HG02763 (cell line): ENCODE results near the gene ATXN7L3B.
"Not testable (repeated sequence)": the region's sequence is repeated elsewhere in the genome, so short reads cannot be mapped to it uniquely, and the experiment has no call there.

ENCODE experiments used
- ATAC-seq: cut with Tn5 transposase; IDR thresholded peaks from one replicate; pipeline ENCODE4 v1.9.1; 2021; ENCODE audit warnings: mild to moderate bottlenecking, moderate library complexity; ENCODE audit not compliant: unreplicated experiment

The ATXN7L3B gene, protein sequence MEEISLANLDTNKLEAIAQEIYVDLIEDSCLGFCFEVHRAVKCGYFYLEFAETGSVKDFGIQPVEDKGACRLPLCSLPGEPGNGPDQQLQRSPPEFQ

DNA sequence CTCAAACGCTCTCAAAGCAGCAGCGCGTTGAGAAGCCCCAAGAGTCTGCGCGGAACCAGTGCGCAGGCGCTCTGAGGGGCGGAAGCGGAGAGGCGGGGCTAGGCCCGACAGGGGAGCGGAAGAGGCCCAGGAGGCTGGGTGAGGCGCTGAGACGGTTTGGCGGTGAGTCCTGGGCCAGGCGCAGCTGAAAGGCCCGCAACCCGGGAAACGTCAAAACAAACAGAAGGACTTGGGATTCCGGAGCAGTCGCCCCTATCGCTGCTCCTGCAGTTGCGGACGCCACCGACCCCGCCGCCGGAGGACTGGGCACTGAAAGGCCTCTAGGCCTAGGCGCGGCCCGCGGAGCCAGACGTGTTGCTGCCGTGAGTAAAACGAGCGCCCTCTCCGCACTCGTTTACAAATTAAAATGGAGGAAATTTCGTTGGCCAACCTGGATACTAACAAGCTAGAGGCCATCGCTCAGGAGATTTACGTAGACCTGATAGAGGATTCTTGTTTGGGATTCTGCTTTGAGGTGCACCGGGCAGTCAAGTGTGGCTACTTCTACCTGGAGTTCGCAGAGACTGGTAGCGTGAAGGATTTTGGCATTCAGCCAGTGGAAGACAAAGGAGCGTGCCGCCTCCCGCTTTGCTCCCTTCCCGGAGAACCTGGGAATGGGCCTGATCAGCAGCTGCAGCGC is at the start of gene ATXN7L3B:
Gene ATXN7L3B, plus strand, starts transcription at position 129 of the 679 bp plus-strand sequence. Its CDS starts 278 bp downstream, at position 407.
- peak; percentile 98 for ATAC-seq

DNA sequence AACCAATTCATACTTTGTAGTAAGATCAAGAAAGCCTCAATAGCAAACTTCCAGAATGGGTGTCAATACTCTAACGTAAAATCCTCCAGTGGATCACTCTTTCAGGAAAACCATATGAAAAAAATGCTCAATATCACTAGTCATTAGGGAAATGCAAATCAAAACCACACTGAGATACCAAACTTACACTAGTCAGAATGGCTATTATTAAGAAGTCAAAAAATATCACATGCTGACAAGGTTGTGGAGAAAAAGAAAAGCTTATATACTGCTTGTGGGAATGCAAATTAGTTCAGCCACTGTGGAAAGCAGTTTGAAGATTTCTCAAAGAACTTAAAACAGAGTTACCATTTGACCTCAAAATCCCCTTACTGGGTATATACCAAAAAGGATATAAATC is 49.5 kb upstream of the ATXN7L3B start:
- peak; percentile 65 for ATAC-seq

DNA sequence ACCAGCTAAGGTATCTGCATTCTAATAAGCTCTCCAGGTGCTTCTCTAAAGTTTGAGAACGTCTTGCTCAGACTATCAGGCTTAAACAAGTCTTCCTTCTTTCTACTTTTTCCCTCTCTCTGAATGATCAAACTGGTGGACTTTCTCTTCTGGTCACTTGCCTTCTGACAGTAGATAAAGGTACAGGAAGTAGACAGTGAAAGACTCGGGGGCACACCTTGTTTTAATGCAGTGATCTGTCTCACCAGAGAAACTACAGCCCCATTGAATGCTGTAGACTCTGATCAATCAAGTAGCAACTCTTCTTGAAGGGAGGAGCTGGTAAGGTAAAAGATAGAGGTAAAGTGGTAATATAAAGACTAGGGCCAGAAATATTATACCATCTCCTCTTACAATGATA is 48.1 kb upstream of the ATXN7L3B start:
- no peak for ATAC-seq

DNA sequence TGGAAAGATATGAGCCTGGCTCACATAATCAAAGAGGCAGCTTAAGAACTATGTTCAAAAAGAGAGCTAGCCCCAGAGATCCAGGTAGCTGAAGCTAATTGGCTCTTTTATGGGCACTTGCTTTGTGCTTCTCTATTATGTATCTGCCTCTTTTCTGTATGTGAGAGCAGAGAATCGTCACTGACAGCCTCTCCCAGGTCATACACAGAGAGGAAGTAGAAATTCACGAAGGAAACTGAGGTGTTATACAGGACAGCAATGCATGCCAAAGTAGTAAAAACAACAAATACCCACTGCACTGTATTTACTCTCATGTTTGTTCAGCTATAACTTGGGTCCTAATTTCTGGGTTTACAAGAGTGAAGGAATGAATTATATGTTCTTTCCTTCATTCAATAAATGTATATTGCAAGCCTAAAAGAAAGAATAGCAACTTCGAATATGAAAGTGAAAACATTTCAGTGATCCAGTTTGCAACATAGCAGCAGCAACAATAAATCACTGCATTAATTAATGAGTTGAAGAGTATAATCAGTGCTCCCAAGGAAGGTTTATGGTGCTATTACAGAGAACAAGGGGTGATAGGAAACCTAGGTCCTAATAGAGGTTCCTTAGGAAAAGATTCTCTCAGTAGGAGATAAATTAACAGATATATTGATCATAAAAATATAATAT is 47.1 kb upstream of the ATXN7L3B start:
- ATAC-seq = peak; percentile 75

DNA sequence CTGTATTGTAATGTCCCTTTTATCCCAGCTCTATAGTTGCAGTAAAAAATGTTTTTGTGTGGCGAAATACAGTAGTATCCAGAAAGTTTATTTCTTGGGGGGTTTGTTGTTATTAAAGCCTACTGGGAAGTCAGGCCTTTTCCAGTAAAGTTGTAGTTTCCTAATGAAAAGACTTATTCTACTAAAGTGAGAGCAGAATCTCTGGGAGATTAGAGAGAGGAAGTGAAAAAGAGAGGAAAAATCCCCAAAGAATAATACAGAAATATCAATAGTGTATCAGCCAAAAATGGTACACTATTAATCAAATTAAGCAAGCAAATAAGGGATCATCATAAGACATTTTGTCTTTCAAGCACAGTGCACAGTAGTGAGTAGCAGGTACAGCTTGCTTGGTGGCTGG is 46.3 kb upstream of the ATXN7L3B start:
- no peak for ATAC-seq

DNA sequence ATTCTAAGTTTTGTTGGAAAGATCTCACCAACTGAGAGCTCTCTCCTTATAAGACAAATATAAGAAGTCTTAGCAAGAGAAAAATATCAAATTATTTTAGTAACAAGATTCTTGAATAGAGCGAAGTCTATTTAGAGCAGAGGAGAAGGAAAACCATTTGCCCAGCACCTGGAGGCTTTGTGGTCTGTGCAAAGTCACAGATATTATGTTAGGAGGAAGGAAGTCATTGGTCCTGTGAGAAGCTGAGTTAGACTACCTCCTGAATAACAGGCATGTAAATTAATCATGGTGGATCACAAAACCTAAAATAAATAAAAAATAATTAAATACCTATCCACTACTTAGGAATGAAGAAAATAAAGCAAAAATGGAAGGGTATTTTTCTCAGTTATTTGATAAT is 38.4 kb upstream of the ATXN7L3B start:
- no peak for ATAC-seq

DNA sequence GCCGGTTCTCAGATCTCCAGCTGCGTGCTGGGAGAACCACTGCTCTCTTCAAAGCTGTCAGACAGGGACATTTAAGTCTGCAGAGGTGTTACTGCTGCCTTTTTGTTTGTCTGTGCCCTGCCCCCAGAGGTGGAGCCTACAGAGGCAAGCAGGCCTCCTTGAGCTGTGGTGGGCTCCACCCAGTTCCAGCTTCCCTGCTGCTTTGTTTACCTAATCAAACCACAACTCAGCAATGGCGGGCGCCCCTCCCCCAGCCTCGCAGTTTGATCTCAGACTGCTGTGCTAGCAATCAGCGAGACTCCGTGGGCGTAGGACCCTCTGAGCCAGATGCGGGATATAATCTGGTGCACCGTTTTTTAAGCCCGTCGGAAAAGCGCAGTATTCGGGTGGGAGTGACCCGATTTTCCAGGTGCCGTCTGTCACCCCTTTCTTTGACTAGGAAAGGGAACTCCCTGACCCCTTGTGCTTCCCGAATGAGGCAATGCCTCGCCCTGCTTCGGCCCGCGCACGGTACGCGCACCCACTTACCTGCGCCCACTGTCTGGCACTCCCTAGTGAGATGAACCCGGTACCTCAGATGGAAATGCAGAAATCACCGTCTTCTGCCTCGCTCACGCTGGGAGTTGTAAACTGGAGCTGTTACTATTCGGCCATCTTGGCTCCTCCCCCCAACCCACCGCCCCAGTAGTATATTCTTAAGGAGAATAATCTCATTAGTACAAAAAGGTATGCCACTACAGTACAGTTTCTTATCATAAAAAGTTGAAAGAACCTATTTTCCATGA is 28.6 kb upstream of the ATXN7L3B start:
- not testable (repeated sequence) for ATAC-seq

DNA sequence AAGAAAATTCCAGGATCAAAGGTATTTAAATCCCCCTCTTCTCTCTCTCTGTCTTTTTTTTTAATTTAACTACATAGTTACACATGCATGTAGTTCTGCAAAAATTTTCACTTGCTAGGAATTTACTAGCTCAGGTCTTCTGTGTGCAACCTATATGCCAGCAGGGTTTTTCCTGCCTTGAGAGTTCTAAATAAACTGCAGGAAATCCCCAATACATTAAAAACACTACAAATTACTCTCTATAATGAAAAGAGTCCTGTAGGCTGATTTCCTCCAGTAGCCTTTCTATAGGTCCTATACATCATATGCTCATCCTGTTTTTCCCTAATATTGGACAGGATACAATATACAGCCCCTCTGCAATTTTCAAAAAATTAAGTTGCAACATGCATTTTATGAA is 27.7 kb upstream of the ATXN7L3B start:
- ATAC-seq = no peak

DNA sequence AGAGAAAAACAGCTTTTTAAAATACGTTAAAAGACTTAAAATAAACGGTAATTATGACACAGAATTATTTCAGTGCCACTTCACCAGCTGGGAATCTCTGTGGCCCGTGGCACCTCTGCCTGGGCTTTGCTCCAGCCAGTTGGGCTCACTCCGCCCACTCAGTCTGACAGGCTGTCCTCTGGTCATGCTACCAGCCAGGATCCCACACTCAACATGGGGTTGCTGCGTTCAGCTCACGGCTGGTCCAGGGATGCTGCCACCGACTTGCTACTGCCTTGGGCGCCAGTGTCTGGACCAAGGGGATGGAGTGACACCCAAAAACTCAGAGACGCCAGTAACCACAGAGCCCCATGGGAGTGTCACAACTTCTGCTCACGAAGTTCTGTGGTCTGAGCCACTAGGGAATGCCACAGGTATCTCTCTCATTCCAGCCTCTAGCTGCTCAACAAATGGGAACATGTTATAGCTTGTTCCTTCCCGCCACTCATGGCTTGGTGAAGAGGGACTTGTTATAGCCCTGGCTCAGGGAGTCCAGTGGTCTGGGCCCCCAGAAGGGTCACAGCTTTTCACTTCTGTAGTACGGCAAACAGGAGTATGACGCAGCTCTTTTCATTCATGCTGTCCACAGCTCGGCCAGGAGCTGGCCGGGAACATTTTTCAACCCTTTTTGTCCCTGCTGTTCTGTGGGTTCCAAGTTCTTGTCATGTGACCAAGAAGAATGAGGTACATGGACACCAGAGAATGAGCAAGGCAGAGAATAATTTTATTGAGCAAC is 23.4 kb upstream of the ATXN7L3B start:
- ATAC-seq = no peak

DNA sequence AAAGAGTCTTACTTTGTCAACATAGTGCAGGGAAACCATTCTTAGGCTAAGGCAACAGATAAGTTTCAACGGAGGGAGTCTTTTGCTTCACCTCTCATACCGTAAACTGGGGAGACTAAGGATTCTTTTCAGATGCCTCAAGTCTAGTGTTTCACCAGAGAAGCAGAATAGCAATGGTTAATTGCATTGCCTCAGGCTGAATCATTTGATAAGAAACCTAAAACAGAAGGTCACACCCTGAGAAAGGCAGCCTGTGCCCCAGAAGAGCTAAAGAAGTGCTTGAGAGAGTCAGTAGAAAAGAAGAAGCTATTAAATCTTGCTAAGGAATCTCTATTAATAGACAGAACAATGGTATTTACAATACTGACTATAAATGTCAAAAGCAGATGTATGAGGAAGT is 21.8 kb upstream of the ATXN7L3B start:
- ATAC-seq = no peak

DNA sequence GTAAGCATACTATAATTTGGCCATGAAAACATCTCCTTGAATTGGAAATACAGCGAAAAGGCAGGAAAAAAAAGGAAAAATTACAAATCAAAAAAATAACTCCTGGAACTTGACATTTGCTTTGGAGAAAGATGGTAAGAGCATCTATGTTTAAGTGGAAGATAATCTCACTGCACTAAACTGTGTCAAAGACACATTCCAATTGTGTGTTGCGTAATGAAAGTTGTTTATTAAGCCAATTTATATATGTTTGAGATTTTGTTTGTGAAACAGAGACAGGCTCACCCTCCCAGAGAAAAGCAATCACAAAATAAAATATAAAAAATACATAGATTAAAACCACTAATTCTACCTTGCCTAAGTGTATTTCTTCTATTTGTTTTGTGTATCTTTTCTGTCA is 11.1 kb upstream of the ATXN7L3B start:
- no peak for ATAC-seq

DNA sequence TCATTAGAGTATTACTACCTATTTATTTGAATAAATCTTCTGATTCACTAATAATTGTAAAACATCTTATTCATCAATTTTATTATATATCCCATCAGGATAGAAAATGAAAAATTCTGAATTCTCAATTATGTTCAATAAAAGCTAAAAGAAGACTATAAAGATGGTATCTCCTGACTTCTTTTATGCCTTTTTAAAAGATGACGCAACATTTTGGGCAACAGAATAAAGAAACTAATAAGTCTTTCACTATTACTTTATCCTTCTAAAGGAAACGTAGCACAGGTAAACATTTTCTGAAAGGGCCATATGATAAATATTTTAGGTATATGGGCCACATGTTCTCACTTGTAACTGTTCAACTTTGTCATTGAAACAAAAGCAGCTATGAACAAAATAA is 10.1 kb upstream of the ATXN7L3B start:
- ATAC-seq = no peak

DNA sequence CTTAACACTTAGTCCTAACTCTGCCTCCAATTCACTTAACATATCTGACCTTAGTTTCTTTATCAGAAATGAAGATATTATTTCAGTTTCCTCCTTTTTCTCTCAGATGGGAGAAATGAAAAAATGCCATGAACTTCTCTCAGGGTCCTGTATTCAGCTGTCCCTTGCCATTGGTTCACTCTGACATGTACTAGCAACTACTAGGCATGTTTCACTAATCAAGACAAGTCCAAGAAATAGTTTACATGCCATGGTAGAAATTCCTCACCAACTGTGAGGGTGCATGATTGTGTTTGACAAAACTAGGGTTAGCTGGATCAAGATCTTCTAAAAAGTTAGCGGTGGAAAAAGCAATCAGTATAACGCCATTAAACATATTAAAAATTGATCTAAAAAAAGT is 7.0 kb upstream of the ATXN7L3B start:
- ATAC-seq = no peak

DNA sequence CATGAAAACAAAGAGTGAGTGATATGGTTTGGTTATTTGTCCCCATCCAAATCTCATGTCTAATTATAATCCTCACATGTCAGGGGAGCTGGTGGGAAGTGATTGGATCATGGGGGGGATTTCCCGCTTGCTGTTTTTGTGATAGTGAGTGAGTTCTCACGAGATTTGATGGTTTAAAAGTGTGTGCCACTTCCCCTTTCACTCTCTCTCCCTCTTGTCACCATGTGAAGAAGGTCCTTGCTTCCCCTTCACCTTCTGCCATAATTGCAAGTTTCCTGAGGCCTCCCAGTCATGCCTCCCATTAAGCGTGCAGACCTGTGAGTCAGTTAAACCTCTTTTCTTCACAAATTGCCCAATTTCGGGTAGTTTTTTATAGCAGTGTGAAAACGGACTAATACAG is 2.1 kb upstream of the ATXN7L3B start:
- ATAC-seq = no peak

DNA sequence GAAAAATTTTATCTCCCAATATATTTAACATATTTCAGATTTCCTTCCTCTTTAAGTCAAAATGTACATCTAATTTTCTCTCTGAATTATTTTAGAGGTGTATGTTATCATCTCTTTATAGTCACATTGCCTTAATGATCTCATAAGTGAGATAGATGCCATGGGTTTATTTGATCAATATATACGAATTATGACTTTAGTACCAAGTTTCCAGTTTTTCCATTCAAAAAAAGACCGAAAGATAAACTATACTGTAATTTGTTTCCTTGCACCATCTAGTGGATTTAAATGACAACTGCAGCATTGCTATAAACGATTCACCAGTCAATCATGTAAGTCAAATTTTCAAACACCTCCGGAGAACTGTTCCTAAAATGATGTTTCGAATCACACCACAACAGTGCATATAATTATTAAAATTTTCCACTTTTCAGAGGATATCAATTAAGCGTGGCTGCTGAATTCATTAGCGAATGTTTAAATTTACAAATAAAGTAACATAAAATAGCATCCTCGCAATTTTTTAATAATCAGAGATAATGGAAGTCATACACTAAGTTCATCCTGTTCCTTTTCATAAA is 419 bp upstream of the ATXN7L3B start:
- peak; percentile 54 for ATAC-seq

DNA sequence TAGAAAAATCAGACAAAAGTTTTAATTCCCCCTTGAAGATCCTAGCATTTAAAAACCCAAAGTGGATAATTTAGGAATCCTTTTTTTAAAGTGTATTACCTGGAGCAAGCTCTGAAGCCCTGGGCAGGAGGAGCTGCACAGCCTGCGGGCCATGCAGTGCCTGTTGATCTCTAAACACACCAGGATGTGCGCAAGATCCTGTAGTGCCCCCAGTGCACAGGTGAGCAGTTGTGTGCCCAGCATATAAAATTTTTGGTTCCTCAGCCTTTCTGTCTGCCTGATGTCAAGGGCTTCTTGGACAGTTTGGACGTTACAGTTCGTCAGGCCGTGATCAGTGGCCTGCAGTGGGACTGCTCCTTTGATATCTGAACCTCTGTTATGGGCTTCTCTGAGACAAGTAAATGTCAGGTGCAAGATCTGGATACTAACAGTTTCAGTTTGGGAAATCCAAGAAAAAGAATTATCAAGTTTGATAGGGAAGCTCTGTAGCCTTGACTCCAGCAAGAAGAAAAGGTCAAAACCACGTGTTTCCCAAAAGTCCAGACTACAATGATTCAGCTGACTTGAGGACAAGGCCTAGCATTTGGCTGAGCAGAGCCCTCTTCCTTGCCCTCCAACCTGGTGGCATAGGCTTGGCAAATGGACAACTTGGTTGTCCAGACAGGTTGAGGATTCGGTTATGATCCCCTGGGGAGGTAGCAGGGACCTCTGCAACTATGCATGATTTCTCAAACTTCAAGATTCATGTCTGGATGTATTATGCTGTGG is 1.0 kb downstream of the ATXN7L3B start:
- ATAC-seq = no peak

DNA sequence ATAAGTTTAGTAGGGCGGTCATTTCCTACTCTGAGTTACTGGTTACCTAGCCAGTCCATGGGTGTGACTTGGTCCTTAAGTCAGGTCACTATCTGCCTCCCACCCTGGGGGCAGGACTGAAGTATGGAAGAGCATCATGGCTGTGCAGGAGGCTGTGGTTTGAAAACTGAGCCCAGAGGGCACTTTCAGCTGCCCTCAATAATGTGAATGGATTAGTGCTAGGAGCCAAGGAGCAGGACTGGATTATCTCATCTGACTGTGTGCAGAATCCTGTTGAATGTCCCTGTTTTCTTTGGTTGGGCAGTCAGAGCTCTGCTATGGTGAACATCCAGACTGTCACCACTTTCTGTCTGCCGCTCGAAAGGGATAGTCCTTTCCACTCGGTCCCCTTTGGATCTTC is 1.6 kb downstream of the ATXN7L3B start:
- no peak for ATAC-seq

DNA sequence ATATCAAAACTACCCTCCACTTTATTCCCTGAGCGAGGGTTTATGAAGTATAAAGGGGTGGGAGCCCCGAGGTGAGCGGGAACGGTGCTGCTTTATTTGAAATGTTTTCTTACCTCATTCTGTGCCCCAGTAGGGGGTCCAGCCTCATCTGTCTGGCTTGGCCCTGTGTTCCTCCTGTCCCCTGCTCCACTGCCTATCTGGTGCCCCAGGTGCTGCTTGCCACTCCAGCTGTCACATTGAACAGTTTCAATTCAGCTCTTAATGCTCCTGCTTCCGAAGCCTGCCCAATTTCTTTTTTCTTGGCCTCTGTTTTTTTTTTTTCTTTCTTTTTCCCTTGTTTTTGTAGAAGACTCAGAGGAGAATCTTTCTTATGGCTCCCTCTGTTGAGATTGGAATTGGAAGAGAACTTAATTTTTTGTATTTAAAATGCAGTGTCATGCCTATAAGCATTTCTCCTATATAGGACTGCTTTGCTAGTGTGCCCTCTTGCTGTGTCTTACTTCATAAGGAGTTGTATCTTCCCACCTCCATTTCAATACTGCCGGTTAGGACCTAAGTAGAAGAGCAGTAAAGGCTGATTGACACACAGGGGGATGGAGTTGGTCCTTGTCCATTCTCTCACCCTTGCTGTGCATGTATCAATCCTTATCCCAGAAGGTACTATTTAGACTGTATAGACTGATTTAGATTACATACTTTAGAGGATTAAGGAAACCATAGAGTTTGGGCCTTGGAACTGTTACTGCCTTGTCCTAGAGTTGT is 2.3 kb downstream of the ATXN7L3B start:
- ATAC-seq = no peak

DNA sequence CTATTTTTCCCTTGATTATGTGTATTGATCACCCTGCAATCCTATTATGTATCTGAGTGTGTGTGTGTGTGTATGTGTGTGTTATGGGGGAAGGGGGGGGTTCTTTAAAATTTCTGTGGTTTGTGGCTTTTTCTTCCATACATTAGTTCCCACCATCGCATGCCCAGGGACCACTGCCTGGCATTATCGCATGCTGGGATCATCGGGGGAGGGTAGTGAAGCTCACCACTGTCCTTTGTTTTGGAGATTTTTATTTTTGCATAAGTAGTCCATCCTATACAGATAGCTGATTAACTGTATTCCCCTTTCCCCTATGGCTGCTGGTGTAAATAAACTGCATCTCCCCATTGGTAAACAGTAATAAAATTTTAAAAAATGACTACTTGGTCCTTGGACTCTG is 3.4 kb downstream of the ATXN7L3B start:
- ATAC-seq = no peak
